Measurements from ENCODE around the gene CNNM2.
"Not testable (repeated sequence)": the region's sequence is repeated elsewhere in the genome, so short reads cannot be mapped to it uniquely, and the experiment has no call there.

CNNM2 gene

DNA sequence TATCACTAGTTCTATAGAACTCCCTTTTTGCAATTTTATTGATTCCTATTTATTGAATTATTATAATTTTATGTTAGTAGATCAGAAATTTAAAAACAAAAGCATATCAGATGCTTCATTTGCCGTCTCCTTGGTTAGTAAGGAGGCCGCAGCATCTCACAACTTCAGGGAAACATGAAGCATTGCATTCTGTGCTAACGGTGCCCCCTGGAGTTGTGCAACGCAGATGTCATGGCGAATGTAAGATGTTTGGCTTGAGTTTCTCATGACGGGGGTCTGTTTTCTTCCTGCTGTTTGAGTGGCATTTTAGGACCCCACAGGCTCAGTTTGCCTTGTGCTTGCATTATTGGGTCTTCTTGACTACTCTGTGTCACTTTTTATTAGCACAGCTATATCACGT, 124.8 kb downstream of the CNNM2 start:
- no peak for DNase-seq

DNA sequence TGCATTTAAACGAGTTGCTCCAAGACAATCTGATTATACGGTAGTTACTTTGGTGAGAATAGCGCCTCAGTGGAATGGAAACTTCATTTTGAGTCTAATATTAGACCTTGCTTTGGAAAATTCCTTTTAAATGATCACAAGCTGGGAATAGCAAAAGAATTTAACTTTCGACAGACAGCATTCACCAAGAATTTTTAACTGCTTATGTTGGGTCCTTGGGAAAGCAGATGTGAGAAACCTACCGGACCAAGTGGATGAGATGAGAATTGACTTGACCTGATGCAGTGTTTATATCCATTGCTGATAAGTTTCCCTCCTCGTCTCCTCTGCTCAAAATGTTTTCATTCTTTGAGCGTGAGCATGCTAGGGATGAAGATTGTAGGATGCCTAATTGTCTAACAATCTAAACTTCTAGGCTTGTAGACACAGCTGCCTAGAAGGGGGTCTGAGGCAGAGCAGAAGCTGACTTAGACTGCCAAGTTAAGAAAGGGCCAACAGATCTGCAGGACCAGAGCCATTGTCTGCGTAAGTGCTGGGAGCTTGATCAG, 126.9 kb downstream of the CNNM2 start:
- DNase-seq: no peak

DNA sequence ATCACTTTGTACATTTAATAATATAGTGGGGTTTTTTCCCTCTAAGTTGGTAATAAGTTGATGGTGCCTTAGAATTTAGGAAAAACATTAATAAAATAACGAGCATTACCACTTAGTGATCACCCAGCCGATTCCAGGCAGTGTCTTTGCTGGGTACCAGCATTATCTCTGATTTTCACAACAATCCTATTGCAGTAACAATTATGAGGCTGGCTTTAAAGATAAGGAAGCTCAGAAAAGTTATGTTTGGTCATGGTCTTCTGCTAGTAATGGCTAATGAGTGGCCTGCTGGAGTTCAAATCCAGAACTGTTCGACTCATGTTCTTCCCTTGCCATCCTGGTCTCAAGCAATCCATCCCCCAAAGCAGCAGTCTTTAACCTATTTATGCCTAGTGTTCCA, 127.9 kb downstream of the CNNM2 start:
- no peak for DNase-seq

DNA sequence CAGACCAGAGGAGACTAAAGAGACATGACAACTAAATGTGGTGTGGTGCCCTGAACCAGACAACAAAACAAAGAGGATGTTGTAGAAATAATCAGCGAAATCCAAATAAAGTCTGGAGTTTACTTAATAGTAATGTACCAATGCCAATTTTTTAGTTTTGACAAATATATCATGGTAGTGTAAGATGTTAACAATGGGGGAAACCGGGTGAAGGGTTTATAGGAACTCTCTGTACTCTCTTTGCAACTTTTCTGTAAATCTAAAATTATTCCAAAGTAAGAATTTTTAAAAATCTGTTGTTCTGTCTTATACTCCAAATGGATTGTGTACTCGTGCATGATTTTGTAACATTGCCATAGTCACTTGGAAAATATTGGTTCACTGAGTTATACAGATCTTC, 129.3 kb downstream of the CNNM2 start:
- DNase-seq: no peak

DNA sequence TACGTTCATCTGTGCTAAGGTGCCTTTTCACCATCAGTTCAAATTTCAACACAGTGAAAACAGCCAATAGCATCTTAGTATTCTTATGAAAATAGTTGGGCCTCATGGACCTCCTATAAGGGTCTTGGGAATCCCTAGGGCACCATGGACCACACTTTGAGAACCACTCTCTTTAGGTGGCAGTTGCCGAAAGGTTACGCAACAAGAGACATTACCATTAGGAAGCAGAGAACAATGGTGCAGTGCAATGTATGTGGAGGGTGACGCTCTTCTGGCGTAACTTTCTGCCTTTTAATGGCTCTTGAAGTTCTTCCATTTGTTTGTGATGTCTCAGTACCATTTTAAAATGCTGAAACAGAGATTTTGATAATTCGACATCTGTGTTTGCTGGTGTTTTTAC, 131.1 kb downstream of the CNNM2 start:
- no peak for DNase-seq

DNA sequence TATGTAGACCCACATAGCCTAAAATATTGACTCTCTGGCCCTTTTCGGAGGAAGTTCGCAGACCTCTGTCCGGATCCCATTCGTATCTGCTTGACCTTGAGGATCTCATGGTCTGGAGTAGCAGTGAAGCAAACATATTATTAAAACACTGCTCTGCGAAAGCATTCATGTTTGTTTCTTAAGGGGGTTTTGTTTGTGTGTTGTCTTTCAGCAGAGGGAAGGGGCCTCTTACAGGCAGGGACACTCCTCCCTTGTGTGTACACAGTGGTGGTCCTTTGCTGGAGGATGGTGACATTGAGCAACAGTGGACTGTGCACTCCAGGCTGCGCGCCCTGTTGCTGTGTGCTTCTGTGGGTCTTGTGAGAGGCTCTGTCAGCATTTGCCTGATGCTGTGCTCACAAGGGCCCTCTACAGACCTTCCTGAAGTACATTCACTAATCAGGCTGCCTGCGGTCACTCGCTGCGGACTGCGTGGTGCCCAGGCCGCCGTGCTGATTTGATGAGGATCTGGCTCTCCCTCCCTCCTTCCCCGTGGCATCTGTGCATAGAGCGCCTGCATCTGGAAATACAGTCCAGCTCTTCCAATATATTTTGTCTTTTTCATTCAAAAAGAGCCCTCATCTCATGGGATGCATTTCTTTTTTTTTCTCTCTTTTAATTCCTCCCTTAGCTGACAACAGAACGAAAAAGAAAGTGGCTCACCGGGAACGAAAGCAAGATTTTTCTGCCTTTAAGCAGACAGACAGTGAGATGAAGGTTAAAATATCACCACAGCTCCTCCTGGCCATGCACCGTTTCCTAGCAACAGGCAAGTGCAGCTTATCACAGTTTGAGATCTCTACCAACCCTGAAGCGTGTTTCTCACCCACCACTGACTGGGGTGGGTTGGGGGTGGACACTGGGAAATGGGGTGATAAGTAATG, 135.8 kb downstream of the CNNM2 start:
- DNase-seq: no peak

DNA sequence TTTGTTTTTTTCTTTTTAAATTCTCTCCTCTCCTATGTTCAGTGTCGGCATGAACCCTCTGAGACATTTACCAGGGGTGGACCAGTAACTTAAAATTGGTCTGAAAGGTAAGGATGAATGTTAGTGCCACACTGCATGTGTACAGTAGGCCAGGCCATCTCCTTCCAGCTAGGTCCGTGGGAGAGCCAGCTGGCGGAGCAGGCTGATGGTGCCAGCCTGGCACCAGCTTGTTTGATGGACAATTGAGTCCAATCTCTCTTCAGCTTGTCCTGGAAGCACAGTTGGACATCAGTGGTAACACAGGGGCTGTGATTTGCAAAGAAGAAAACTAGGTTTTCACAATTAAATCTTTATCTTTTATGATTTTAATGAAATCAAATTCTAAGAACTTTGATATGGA, 136.5 kb downstream of the CNNM2 start:
- no peak for DNase-seq

DNA sequence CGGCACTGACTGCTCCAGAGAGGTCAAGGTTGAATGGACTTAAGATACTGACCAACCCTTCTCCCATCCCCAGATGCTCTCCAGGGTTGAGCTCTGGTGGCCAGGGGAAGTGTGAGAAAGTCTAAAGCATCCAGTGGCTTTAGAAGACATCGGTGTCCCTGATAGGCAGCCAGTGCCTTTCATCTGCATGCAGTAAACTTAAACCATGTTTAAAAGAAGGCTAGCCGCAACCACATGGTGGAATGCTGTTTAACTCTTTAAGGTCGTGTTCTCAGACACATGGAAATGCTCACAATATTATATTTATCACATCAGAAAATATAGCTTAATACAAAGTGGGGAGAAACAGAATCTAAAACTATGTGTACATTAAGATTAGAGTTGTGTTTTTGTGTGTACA, 137.0 kb downstream of the CNNM2 start:
- DNase-seq: no peak

DNA sequence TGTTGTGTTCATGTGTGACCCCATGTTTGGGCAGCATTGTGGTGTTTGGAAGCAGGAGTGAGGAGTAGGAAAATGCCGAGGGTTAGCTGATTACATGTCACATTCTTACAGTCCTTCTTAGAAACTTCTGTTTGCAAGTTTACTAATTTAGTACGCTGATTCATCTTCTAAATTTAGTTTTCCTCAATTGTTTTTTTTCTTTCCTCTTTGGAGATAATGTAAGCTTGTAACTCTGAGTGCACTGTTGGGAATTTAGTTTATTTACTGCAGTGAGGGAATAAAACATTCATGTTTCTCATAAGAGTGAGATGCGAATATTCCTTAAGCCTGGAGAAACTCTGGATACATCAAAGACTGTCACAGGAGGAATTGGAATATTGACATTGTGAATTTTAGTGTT, 139.9 kb downstream of the CNNM2 start:
- DNase-seq: no peak

DNA sequence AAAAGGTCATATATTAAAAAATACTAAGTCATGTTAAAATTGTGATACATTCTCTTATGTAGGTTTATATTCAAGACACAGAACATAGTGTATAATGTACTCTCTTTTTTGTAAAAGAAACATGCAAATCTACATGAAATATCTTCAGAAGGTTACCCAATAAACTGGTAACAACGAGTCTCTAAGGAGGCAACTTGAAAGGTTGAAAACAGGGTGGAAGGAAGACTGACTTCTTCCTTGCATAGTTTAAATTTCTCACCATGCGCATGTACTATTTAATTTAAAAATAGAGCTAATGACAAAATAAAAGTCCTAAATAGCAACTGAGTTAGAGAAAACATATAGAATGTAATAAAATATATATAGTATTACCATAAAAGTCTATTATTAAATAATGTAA, 142.5 kb downstream of the CNNM2 start:
- DNase-seq: no peak

DNA sequence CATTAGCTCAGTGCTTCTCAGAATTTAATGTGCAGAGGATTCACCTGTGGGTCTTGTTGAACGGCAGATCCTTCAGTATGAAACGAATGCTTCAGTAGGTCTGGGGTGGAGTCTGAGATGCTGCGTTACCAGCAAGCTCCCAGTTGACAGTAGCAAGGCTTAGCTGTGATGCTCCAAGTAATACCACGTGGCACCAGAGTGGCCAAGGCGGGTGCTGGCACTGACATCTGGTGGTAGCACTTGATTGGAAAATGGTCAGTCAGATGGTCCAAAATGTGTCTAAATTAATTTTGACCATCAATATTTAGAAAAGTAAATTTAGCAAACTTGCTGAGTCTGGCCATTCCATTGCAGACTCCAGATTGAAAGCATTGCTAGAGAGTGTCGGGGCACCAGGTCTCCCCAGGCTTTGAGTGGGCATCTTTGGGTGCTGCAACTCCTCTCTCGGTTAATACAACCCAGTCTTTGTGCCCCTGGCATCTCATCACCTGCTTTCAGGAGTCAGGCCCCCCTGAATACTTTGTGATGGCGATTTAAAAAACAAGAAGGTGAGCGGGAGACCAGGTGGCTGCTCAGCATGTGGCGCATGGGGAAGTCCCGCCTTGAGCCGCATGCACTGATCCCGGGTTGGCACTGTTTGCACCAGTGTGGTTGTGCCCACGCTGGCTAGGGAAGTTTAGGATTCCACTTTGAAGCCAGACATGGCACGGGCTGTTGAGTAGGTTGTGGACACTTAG, 144.9 kb downstream of the CNNM2 start:
- DNase-seq: no peak

DNA sequence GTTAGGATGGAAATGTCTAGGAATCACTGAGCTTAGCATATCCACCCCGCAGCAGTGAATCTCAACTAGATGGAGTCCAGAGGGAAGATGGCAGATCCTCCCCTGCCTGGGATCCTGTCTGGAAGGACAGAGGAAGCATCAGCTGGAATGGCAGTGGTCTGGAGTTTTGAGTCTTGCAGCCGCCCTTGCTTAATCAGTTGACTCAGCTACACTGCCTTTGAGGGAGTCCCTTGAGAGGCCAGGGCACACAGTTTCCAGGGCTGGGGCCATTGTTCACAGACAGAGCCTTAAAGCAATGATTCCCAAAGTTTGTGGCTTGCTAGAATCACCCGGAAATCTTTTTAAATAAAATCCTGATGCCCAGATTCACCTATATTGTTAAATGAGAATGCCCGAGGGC, 146.9 kb downstream of the CNNM2 start:
- DNase-seq: no peak

DNA sequence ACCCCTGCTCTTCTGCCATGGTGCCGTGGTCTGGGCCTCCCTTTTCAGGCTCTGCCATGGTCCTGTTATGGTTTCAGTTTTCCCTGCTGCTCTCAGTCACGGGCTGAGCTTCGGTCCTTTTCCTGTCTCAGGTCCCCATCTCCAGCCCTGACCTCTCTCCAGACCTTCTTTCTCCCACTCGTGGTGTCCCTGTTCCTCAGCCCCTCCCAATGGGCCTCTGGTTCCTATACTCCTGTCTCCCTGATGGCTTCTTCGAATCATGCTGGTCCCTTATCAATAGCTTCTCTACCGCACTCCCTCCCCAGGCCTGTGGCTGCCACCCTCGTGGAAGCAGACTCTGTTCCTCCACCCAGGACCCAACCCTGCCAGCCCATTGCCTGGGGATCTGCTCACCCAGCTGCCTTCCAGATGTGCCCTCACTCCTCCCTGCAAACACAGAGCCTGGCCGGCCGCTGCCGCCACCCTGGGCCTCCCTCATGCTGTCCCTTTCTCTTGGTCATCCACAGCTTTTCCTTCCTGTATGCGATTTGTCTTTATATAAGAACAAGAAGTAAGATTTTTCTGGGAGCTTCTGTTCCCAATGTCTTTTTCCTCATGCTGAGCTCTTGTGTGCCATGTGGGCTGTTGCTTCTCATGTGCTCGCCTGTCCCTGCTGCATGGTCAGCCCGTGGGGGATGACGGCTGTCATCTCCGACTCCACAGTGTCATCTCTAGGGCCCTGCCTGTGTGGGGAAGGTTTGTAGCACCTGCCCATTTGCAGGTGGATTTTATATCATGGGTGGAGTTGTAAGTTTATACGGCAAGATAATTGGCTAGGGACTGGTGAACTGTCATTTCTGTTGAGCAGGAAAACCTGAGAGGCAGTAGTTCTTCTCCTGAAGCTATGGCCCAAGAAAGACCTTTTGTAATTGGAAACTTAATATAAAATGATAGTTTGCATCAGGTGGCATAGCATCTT, 148.3 kb downstream of the CNNM2 start:
- DNase-seq: no peak

DNA sequence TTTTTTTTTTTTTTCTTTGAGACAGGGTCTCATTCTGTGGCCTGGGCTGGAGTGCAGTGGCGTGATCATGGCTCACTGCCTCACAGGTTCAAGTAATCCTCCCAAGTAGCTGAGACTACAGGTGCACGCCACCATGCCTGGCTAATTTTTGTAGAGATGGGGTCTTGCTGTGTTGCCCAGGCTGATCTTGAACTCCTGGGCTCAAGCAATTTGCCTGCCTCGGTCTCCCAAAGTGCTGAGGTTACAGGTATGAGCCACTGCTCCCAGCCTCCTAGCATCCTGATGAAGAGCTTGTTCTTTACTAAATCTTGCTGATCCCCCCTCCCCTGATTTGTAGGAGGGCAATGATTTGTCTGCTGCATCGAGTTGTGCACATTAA, 149.0 kb downstream of the CNNM2 start:
- DNase-seq: not testable (repeated sequence)

DNA sequence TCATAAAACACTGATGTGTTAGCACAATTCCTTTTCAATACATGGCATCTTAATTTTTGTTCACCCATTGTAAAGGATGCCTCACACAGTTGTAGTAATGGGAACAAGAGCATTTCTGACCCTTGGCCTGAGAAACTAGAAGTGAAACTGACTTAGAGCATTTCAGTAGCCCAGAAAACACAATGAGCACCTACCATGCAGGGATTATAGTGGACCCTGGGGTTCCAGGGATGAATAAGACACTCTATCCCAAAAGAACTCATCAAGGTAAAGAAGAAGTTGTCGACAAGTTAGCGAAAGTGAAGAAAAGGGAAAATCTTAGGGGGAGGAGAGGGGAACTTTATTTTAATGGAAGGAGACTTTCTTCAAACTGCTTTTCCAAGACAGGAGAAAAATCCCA, 149.4 kb downstream of the CNNM2 start:
- no peak for DNase-seq

DNA sequence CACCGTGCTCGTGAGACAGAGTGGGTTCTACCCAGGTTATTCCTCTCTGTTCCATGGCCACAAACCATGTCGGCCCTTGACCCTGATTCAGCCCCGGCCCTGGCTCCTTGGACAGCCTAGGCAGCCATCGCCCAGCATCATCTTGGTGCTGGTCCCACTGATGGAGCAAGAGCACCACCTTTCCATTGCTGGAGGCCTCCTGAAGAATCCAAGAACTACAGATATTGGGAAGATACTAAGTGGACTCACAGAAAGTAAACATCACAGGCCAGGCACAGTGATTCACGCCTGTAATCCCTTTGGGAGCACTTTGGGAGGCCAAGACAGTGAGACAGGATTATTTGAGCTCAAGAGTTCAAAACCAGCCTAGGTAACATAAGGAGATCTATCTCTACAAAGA, 149.9 kb downstream of the CNNM2 start:
- no peak for DNase-seq

DNA sequence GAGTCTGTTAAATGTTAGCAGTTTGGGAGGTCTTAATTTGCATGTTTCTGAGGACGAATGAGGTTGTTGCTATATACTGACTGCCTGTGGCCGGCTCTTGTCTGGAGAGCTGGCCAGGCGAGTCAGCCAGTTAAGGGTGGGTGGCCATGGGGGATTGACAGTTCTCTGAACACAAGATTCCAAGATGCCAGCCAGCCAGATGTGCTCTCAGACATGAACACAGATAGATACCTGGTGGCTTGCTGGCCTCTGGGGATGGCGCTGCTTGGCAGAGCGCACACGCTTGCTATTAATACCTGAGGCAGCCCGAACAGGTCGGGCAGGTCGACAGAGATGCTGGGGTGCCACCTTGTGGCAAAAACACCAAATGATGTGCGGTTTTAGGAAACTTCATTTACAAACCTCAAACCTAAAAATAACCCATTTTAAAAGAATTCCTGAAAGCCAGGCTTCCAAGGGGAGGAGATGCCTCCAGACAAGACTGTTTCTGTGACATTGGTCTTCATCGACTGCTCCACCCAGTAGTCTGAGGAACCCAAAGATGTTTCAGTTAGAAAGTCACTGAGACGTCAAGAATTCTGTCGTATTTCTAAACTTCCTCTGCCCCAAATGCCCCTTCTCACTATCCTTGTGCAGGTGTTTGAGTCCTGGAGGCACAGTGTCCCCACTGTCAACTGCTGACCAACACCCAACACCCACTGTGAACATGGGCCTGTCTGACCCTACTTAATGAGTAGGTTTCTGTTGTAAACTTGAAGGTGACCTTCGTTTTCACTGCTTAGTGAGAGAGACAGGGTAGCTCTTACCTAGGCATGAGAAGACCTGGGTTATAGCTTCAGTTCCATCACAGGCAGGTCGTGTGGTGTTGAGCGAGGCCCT, 151.6 kb downstream of the CNNM2 start:
- DNase-seq: no peak

DNA sequence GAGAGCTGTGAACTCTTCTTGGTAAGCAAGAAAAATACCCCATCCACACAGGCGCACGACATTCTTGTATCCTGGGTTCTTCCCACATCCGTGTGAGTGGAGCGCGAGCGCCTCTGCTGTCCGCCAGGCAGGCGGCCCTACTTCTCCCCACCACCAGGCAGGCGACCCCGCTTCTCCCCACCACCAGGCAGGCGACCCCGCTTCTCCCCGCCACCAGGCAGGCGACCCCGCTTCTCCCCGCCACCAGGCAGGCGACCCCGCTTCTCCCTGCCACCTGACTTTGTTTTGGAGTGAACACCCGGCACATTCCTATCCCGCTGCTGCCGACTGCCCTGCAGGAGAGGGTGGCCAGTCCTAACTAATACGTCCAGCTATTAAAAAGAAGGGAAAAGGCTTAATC, 154.2 kb downstream of the CNNM2 start:
- DNase-seq: no peak

DNA sequence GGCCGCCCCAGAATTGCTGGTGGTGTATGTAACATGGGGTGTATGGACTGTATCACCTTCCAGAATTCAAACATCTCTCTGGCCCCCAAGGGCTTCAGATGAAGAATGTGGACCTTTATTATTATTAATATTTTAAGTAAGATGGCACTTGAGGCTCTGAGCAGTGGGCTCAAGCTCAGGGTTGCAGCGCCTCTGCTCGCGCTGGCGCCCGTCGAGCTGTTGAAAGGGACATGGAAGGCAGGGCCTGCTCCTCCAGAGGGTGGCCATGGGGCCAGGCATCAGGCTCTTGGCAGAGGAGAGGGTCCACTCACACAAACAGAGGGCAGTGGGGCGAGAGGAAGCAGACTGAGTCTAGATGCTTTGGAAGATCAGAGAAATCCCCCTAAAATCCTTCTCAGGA, 154.8 kb downstream of the CNNM2 start:
- DNase-seq: no peak

DNA sequence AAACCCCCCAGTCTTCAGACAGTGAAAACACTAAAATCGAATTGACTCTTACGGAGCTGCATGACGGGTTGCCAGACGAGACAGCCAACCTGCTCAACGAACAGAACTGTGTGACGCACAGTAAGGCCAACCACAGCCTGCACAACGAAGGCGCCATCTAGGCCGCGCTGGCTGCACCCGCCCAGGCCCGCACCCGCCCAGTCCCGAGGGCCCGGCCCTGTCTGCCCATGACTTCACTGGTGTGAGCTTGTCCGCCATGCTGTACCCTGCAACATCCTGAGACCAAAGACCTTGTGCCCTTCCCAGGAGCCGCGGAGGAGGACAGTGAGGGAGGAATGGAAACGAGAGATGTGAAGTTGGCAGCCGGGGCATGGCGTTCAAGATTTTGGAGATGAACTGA, 158.9 kb downstream of the CNNM2 start:
- no peak for DNase-seq

DNA sequence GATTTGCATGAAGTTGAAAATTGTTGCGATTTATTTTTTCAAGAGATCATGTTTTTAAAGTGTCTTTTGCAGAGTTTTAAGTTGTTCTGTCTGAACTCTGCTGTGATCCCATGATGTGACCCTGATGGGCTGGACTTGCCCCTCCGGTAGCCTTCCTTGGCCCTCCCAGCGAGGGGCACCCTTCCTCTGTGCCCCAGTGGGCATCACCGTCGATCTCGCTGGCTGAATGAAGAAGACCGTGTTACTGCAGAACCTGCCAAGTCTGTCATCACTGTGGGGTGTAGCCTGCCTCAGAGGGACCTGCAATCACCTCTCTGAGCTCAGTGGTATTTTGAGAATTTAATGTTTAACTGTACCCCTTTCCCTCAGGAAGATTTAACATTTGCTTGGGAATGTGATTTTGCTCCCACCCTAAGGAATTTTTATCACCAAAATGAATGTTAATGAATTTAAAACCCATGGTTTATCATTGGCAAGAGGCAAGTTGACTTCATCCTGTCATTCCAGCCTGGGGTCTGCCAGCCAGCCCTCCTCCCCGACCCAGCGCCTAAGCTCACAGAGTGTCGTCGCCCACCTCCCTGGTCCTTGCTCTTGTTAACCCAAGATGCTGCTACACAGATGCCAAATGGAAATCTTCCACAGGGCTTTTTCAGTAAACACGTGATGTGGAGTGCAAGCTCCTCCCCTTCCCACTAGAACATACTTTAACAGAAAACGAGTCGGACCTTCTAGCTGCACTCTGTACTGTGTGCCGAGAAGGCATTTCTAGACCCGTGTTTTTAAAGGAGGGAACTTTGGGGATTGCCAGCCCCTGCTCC, 159.6 kb downstream of the CNNM2 start:
- DNase-seq: no peak
